ENCODE measurements around the gene HIPK1. TPM values are rescaled to one million over a fixed set of nuclear protein-coding genes. Genes with fewer than 3 reads are reported as not detected.

HIPK1 gene
- total RNA-seq, 4 donors from 2014 or later: 60.6 to 89.9 (median 76.5) TPM

- no peak for DNase-seq (ENCODE audit: extremely low spot score)
- Histone ChIP-seq H3K27ac (replicated peaks in 1 of 4) (no peak overlapping the region), H3K4me3 (no peak overlapping the region), H3K27me3 (no peaks in the 10 kb centered on the region), H3K9me3 (no peaks in the 10 kb centered on the region), H3K4me1 (peaks cover 49 to 82% (median 74%) of the 10 kb centered on the region in 4 donors), H3K36me3 (no peaks in the 10 kb centered on the region)
- TF ChIP-seq POLR2AphosphoS5 (IDR thresholded peaks at IDR 0.05) (no peak), CTCF (IDR thresholded peaks at IDR 0.05) (no peak), POLR2A (IDR thresholded peaks at IDR 0.05; ENCODE audit: low read depth) (no peak), EP300 (IDR thresholded peaks at IDR 0.05) (no peak)
- intact Hi-C loops (cut with DNase I): no loop called here
- WGBS: 73% methylated on average over 5 of the region's 5 CpGs
Measured at GRCh38 chr1:113934511-113935055, 5.5 kb downstream of the HIPK1 start.

- intact Hi-C loops (cut with DNase I): no loop called here
Measured at GRCh38 chr1:113935176-113935575, 6.1 kb downstream of the HIPK1 start.

GRCh38 chr1:113935970-113936369, 6.8 kb downstream of the HIPK1 start:
- H3K36me3 ChIP-seq: peaks cover 4 to 8% (median 7%) of the 10 kb centered on the region in 4 donors
- intact Hi-C loops (cut with DNase I): no loop called here
- H3K27me3 ChIP-seq: no peaks in the 10 kb centered on the region
- no peak overlapping the region for H3K27ac ChIP-seq (replicated peaks in 1 of 4)
- H3K4me3 ChIP-seq: no peak overlapping the region
- peaks cover 49 to 86% (median 79%) of the 10 kb centered on the region in 4 donors for H3K4me1 ChIP-seq
- TF ChIP-seq POLR2AphosphoS5 (IDR thresholded peaks at IDR 0.05) (no peak), EP300 (IDR thresholded peaks at IDR 0.05) (no peak), POLR2A (IDR thresholded peaks at IDR 0.05; ENCODE audit: low read depth) (no peak), CTCF (IDR thresholded peaks at IDR 0.05) (no peak)
- 88% methylated on average over 1 of the region's 1 CpG for WGBS
- no peak for DNase-seq (ENCODE audit: extremely low spot score)
- H3K9me3 ChIP-seq: no peaks in the 10 kb centered on the region

More at GRCh38 chr1:113935176-113935575, 6.1 kb downstream of the HIPK1 start:
- H3K4me3 ChIP-seq: no peak overlapping the region
- no peaks in the 10 kb centered on the region for H3K36me3 ChIP-seq
- TF ChIP-seq POLR2AphosphoS5 (IDR thresholded peaks at IDR 0.05): no peak
- no peak for TF ChIP-seq CTCF (IDR thresholded peaks at IDR 0.05)
- no peak for TF ChIP-seq EP300 (IDR thresholded peaks at IDR 0.05)
- no peak for TF ChIP-seq POLR2A (IDR thresholded peaks at IDR 0.05; ENCODE audit: low read depth)
- H3K27ac ChIP-seq (replicated peaks in 1 of 4): no peak overlapping the region
- WGBS: 100% methylated on average over 1 of the region's 1 CpG
- H3K9me3 ChIP-seq: no peaks in the 10 kb centered on the region
- no peaks in the 10 kb centered on the region for H3K27me3 ChIP-seq
- peaks cover 49 to 88% (median 80%) of the 10 kb centered on the region in 4 donors for H3K4me1 ChIP-seq
- no peak for DNase-seq (ENCODE audit: extremely low spot score)

GRCh38 chr1:113937146-113937545, 8.0 kb downstream of the HIPK1 start:
- Histone ChIP-seq H3K4me3 (no peak overlapping the region), H3K27ac (replicated peaks in 1 of 4) (no peak overlapping the region), H3K4me1 (peaks cover 39 to 78% (median 68%) of the 10 kb centered on the region in 4 donors), H3K27me3 (no peaks in the 10 kb centered on the region), H3K36me3 (peaks cover 9 to 19% (median 18%) of the 10 kb centered on the region in 4 donors), H3K9me3 (no peaks in the 10 kb centered on the region)
- TF ChIP-seq POLR2AphosphoS5 (IDR thresholded peaks at IDR 0.05) (no peak), CTCF (IDR thresholded peaks at IDR 0.05) (no peak), EP300 (IDR thresholded peaks at IDR 0.05) (no peak), POLR2A (IDR thresholded peaks at IDR 0.05; ENCODE audit: low read depth) (no peak)
- whole genome bisulfite sequencing: 58% methylated on average over 1 of the region's 1 CpG
- intact Hi-C loops (cut with DNase I): no loop called here
- no peak for DNase-seq (ENCODE audit: extremely low spot score)

GRCh38 chr1:113938192-113938591, 9.1 kb downstream of the HIPK1 start:
- 70% methylated on average over 5 of the region's 5 CpGs for WGBS

More at GRCh38 chr1:113938192-113938591, 9.1 kb downstream of the HIPK1 start:
- Histone ChIP-seq H3K9me3 (no peaks in the 10 kb centered on the region), H3K36me3 (peaks cover 9 to 20% (median 18%) of the 10 kb centered on the region in 4 donors), H3K4me3 (no peak overlapping the region), H3K27ac (replicated peaks in 1 of 4) (no peak overlapping the region), H3K4me1 (peaks cover 30 to 74% (median 67%) of the 10 kb centered on the region in 4 donors), H3K27me3 (no peaks in the 10 kb centered on the region)
- TF ChIP-seq POLR2A (IDR thresholded peaks at IDR 0.05; ENCODE audit: low read depth) (no peak), POLR2AphosphoS5 (IDR thresholded peaks at IDR 0.05) (no peak)
- no peak for DNase-seq (ENCODE audit: extremely low spot score)
- intact Hi-C loops (cut with DNase I): no loop called here

Data from esophagus muscularis mucosa (tissue), 4 donors.